HL-60/S4 (cell line): Measurements from ENCODE around the gene TAS1R3.

Experiments used
- in situ Hi-C: fragments of 300-500 bp; cut with MboI; formaldehyde crosslinking; loops from 2 replicates; pipeline ENCODE4 v1.14.3; 2022; ENCODE audit warnings: low sequenced_read_pairs

TAS1R3 gene

GRCh38 chr1:1294250-1294890, 36.7 kb upstream of the TAS1R3 start:
- in situ Hi-C loops = no loop called here

GRCh38 chr1:1295154-1295923, 35.7 kb upstream of the TAS1R3 start:
- in situ Hi-C loops = no loop called here

GRCh38 chr1:1296070-1297061, 34.7 kb upstream of the TAS1R3 start:
- in situ Hi-C loops = no loop called here

DNA sequence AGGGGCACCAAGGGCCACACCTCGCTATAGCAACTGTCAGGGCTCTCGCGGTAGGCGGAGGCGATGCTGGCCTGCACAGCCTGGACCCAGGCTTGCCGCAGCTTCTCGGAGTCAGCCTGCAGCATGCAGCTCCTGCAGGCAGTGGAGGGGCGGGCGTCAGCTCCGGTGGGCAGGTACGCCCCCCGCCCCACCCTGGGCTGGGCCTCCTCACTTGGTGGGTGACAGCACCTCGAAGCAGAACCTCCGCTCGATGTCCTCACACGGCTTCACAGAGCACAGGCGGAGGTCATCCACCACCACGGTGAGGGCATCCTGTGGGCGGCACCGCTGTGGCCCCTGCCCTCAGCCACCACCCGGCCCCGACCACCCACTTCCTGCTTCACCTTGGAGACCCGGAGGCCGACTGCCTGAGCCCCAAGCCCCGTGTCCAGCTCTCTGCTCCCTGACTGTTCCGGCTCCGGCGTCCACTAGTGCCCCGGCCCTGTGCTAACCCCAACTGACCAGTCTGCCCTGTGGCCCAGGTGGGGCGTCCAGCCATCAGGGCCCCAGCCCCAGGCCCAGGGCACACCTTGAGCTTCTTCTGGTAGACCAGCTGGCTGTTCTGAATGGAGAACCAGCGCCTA, 33.2 kb upstream of the TAS1R3 start:
- in situ Hi-C loops = no loop called here

DNA sequence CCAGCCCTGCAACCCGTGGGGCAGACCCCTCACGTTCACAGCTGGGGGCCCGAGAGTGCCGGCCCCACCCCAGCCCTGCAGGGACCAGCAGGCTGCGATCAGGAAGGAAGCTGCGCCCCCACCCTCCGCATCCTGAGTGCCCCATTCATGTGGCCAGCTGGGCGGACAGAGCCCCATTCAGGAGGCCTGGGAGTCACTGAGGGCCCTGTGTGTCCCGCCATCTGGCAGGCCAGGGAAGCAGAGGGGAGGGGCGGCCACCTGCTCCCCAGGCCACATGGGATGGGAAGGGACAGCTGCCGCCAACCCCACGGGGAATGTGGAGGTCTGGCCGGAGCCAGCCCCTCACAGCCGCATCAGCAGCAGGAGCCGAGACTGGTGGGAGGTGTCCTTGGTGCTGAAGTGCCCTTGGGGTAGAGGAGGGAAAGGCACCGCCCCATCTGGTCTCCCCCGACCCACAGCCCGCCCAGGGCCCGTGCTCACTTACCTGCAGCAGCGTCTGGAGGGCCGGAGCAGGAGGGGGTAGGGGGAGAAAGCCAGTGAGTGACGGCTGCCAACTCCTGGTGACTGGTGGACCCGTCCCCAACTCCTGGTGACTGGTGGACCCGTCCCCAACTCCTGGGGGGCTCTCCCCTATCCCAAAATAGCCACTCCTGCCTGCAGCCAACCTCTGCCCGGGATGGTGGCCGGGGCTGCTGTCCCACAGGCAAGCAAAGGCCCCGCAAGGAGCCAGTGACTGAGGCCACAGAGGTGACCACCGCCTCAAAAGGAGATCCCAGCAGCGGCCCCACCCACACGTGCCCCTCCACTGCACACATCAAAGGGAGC, 32.0 kb upstream of the TAS1R3 start:
- in situ Hi-C loops = no loop called here

GRCh38 chr1:1299686-1300351, 31.3 kb upstream of the TAS1R3 start:
- in situ Hi-C loops = no loop called here

- in situ Hi-C loops = no loop called here
Observed at GRCh38 chr1:1300352-1300739, 30.7 kb upstream of the TAS1R3 start.

- in situ Hi-C loops = no loop called here
Observed at GRCh38 chr1:1302006-1302430, 29.1 kb upstream of the TAS1R3 start.

GRCh38 chr1:1302951-1303509, 28.1 kb upstream of the TAS1R3 start:
- in situ Hi-C loops = no loop called here

DNA sequence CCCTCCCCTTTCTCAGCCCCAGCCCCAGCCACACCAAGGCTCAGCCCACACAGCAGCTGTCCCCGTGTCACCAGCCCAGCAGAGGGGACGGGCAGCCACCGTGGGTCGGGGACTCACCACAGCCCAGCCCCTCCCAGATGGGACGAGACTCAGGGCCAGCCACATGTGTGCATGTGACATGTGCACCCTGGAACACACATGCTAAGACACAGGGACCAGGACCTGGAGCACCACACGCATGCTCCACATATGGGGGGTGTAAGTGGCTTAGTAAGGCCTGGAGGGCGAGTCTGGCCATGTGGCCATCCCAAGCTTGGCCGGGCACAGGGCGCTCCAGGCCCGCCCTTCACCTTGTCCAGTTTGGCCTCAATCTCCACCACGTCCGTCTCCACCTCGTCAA, 27.3 kb upstream of the TAS1R3 start:
- in situ Hi-C loops = no loop called here

DNA sequence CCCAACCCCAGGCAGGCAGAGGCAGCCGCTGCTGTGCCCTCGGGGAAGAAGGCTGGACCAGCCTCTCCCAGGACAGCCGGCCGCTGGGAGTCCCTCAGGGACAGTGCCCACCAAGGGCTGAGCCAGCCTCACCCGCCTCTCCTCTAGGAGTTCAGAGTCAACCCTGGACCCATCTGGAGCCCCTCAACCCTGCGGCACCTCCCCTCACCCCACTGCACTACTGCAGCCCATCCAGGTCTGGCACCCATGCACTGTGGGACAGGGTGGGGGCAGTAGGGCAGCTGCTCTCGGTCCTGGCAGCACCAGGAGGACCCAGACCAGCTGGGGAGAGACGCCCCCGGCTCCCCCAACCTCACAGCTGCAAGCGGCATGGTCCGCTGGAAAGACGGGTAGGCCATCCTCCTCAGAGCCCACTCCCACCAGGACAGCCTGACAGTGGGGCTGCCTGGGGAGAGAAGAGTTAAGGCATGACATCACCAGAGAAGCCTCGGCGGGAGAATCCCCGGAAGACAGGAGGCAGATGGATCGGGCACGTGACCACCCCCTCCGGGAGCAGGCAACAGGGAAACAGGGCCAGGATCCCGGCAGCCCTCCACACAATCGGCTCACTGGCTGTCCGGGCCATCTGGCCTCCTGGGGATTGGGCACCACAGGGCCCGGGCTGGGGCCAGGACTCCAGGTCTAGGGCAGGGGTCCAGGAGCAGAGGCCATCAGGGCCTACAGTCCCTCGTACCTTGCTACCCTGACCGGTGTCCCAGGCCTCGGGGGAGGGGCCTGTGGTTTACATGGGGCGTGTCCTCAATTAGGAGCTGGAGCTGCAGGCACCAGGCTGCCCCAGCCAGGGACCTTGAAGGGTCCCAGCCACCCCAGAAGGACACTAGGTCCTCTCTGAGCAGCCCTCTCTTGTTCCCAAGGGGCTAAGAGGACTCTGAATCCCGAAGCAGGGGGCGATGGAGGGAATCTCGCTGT, 26.5 kb upstream of the TAS1R3 start:
- in situ Hi-C loops = no loop called here

- in situ Hi-C loops = no loop called here
Observed at GRCh38 chr1:1305300-1306069, 25.6 kb upstream of the TAS1R3 start.

GRCh38 chr1:1306070-1306660, 24.9 kb upstream of the TAS1R3 start:
- in situ Hi-C loops = no loop called here

DNA sequence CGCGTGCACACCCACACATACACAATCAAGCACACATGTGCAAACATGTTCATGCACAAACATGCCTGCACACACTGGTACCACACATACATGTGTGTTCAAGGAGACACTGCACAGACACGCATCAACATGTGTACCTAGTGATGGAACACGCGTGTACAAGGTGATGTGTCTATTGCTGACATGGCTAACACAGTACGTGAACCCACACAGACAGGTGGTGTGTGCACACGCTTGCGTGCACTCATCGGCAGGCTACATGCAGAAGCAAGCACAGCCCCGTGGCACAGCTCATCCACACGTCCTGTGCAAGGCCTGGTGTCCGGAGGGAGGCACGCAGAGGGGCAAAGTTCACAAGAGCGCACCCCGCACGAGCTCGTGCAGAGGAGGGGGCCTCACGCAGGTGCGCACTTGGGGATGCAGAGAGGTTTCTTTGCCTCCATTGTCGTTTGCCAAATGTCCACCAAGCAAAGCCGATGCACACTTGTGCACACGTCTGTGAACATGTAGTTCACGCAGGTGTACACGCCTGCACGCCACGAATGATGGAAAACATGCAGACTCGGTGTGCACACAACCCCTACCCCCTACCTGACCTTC, 24.3 kb upstream of the TAS1R3 start:
- in situ Hi-C loops = no loop called here

GRCh38 chr1:1307261-1307922, 23.7 kb upstream of the TAS1R3 start:
- in situ Hi-C loops = no loop called here
